ENCODE data around the gene DNAJC7.

- TF ChIP-seq POLR2A (IDR thresholded peaks at IDR 0.05; ENCODE audit: low read length) (no peak), GATA1 (IDR thresholded peaks at IDR 0.05; ENCODE audit: low read depth, low read length) (no peak)
These were observed 38.3 kb upstream of the DNAJC7 start for GRCh38 chr17:42055496-42055895.

Measured in erythroblast (primary cell).